HepG2 (cell line): ENCODE measurements around the gene SETD1A. TPM values are rescaled to one million over a fixed set of nuclear protein-coding genes. Genes with fewer than 3 reads are reported as not detected.

ENCODE experiments used
- CENPBD1 ChIP-seq: sonication (generic); formaldehyde crosslinking; IDR thresholded peaks from 2 replicates; pipeline ENCODE4 v1.8.0; 2022; ENCODE audit warnings: missing genetic modification reagents, low read depth, mild to moderate bottlenecking, borderline replicate concordance
- GABPA ChIP-seq, 2 experiments: IDR thresholded peaks; 2 replicates each; pipeline ENCODE4 v1.6.1; 2011 to 2016; ENCODE audit warnings: low read depth in 2 of 2, low read length in 1 of 2, missing biosample characterization in 1 of 2, missing genetic modification characterization in 1 of 2
- HDAC2 ChIP-seq: sonication (generic); formaldehyde crosslinking; IDR thresholded peaks from 2 replicates; pipeline ENCODE4 v1.4.0; 2020; ENCODE audit warnings: missing genetic modification reagents
- JDP2 ChIP-seq: sonication (generic); formaldehyde crosslinking; IDR thresholded peaks from 2 replicates; pipeline ENCODE4 v1.8.1; 2022; ENCODE audit warnings: missing genetic modification reagents, borderline replicate concordance
- KAT8 ChIP-seq: IDR thresholded peaks from 2 replicates; pipeline ENCODE4 v1.6.1; 2016; ENCODE audit warnings: missing genetic modification reagents, missing compliant biosample characterization
- NRL ChIP-seq: sonication (generic); formaldehyde crosslinking; IDR thresholded peaks from 2 replicates; pipeline ENCODE4 v1.5.0; 2020; ENCODE audit warnings: missing genetic modification reagents, mild to moderate bottlenecking, moderate library complexity, borderline replicate concordance
- RFX1 ChIP-seq: fragments of 450-650 bp; IDR thresholded peaks from 2 replicates; pipeline ENCODE4 v1.6.1; 2017
- SP2 ChIP-seq: sonication (generic); formaldehyde crosslinking; IDR thresholded peaks from 2 replicates; pipeline ENCODE4 v1.5.1; 2020; ENCODE audit warnings: mild to moderate bottlenecking, missing genetic modification reagents
- TBL1XR1 ChIP-seq: fragments of 150-350 bp; IDR thresholded peaks from 2 replicates; pipeline ENCODE4 v1.6.1; 2014; ENCODE audit warnings: borderline replicate concordance, low read length; ENCODE audit not compliant: partially characterized antibody
- TRIM24 ChIP-seq: sonication (generic); formaldehyde crosslinking; IDR thresholded peaks from 2 replicates; pipeline ENCODE4 v1.8.0; 2022; ENCODE audit warnings: mild to moderate bottlenecking, missing genetic modification reagents
- YEATS2 ChIP-seq: sonication (generic); formaldehyde crosslinking; IDR thresholded peaks from 2 replicates; pipeline ENCODE4 v1.4.0; 2020; ENCODE audit warnings: missing genetic modification reagents, borderline replicate concordance
- ZNF143 ChIP-seq: sonication (generic); formaldehyde crosslinking; IDR thresholded peaks from 2 replicates; pipeline ENCODE4 v1.4.0; 2020; ENCODE audit warnings: missing genetic modification reagents
- ZNF160 ChIP-seq: sonication (generic); formaldehyde crosslinking; IDR thresholded peaks from 2 replicates; pipeline ENCODE4 v1.8.0; 2022; ENCODE audit warnings: mild to moderate bottlenecking, inconsistent platforms, missing genetic modification reagents
- ZNF333 ChIP-seq: sonication (generic); formaldehyde crosslinking; IDR thresholded peaks from 2 replicates; pipeline ENCODE4 v1.4.0; 2020; ENCODE audit warnings: mild to moderate bottlenecking, missing genetic modification reagents, borderline replicate concordance
- ZNF564 ChIP-seq: sonication (generic); formaldehyde crosslinking; IDR thresholded peaks from 2 replicates; pipeline ENCODE4 v1.8.1; 2023; ENCODE audit warnings: mild to moderate bottlenecking, missing genetic modification reagents
- ZNF850 ChIP-seq: sonication (generic); formaldehyde crosslinking; conservative IDR thresholded peaks from 2 replicates; pipeline ENCODE4 v1.9.0; 2021; ENCODE audit warnings: mild to moderate bottlenecking, missing genetic modification reagents
- ZZZ3 ChIP-seq: sonication (generic); formaldehyde crosslinking; IDR thresholded peaks from 2 replicates; pipeline ENCODE4 v1.4.0; 2020; ENCODE audit warnings: missing genetic modification reagents, mild to moderate bottlenecking, borderline replicate concordance
- polyA plus RNA-seq, 8 experiments: library from polyadenylated mRNA; depleted of rRNA in 3 of 8; stranded (reverse) in 7 of 8; unstranded in 1 of 8; fragments of >200 nt; fragmentation: Illumina TruSeq in 4 of 8; extraction: Trizol in 4 of 8; gene quantifications; 2 replicates each; pipeline versions ENCODE4 v1.2.1 to v1.2.3, GENCODE V29; 2011 to 2016; ENCODE audit warnings: low read depth in 4 of 8, missing spikeins in 1 of 8, mixed read lengths in 1 of 8; ENCODE audit not compliant: insufficient read depth in 1 of 8
- total RNA-seq, 5 experiments: library from RNA; depleted of rRNA; stranded (reverse); fragments of >200 nt; fragmentation: Illumina TruSeq; extraction: Trizol; gene quantifications; 2 replicates each; pipeline ENCODE4 v1.2.3, GENCODE V29; 2016; ENCODE audit warnings: low read depth in 1 of 5
- TF ChIP-seq, protein P1 (sequence below): sonication (generic); formaldehyde crosslinking; IDR thresholded peaks from 2 replicates; pipeline ENCODE4 v1.4.0; 2020; ENCODE audit warnings: missing genetic modification reagents

SETD1A gene
- total and polyA plus RNA-seq, 2 of the 13 experiments (the other 11 are each of a cell fraction or from before 2014, with no cell fraction given), result 3.8 to 5.6 TPM

DNA sequence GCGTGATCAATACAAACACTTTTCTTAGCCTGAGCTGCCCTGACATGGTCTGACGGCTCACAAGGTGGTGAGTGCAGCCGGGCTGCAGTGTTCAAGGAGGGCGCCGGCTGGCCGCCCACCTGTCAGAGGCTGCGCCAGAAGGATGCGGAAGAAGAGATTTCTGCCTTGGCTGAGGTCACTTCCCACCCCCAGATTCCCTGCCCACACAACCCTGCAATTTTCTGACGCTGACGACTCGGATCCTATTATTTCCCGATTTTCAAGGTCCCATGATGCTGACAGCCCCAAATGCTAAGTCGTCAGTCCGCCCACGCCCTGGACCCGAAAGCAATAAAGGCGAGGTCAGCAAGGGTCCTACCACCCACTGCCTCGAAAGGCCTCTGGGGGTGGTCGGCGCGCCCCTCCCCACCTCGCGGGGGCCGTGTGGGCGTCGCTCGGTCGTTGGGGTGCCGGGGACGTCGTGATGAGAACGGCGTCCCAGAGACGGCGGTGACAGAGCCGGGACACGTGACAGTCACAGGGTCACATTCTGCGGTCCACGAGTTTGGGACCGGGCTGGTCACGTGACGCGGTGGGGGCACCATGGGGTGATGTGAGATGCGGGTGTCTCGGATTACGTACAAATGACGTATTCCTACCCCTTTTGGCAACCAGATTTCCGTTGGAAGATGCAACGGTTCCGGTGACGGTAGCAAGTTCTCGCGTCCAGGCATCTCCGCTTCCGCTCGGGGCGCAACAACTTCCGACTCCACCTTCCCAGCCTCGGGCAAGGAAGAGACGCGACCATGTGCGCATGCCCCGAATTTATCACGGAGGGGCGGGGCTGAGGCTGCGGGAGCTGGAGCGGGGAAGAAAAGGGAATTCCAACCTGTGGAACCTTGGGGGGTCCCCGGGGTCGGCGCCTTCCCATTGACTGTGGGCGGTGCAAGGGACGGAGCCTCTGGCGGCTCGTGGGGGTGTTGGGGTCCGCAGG is 75.5 kb downstream of the SETD1A start, which contains the start of gene STX4 (continued):
- TF ChIP-seq, protein P1, sequence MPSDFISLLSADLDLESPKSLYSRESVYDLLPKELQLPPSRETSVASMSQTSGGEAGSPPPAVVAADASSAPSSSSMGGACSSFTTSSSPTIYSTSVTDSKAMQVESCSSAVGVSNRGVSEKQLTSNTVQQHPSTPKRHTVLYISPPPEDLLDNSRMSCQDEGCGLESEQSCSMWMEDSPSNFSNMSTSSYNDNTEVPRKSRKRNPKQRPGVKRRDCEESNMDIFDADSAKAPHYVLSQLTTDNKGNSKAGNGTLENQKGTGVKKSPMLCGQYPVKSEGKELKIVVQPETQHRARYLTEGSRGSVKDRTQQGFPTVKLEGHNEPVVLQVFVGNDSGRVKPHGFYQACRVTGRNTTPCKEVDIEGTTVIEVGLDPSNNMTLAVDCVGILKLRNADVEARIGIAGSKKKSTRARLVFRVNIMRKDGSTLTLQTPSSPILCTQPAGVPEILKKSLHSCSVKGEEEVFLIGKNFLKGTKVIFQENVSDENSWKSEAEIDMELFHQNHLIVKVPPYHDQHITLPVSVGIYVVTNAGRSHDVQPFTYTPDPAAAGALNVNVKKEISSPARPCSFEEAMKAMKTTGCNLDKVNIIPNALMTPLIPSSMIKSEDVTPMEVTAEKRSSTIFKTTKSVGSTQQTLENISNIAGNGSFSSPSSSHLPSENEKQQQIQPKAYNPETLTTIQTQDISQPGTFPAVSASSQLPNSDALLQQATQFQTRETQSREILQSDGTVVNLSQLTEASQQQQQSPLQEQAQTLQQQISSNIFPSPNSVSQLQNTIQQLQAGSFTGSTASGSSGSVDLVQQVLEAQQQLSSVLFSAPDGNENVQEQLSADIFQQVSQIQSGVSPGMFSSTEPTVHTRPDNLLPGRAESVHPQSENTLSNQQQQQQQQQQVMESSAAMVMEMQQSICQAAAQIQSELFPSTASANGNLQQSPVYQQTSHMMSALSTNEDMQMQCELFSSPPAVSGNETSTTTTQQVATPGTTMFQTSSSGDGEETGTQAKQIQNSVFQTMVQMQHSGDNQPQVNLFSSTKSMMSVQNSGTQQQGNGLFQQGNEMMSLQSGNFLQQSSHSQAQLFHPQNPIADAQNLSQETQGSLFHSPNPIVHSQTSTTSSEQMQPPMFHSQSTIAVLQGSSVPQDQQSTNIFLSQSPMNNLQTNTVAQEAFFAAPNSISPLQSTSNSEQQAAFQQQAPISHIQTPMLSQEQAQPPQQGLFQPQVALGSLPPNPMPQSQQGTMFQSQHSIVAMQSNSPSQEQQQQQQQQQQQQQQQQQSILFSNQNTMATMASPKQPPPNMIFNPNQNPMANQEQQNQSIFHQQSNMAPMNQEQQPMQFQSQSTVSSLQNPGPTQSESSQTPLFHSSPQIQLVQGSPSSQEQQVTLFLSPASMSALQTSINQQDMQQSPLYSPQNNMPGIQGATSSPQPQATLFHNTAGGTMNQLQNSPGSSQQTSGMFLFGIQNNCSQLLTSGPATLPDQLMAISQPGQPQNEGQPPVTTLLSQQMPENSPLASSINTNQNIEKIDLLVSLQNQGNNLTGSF (CRISPR knock-in tag), result no peak
- TF ChIP-seq CENPBD1 (CRISPR knock-in tag), result no peak
- peak; percentile 71; the same call in 1 of the 2 replicates for TF ChIP-seq NRL (CRISPR knock-in tag)
- peak; percentile 81; the same call in 1 of the 2 replicates for TF ChIP-seq ZNF160
- TF ChIP-seq RFX1, result no peak
- TF ChIP-seq HDAC2, result peak; percentile 88
- TF ChIP-seq SP2 (CRISPR knock-in tag), result peak; percentile 60; the same call in 1 of the 2 replicates
- no peak; the same call in 1 of the 2 replicates for TF ChIP-seq ZNF564 (CRISPR knock-in tag)
- TF ChIP-seq YEATS2, result peak; percentile 73; the same call in 1 of the 2 replicates
- peak; percentile 80 for TF ChIP-seq ZNF143 (CRISPR knock-in tag)
- peak; percentile 99 for TF ChIP-seq GABPA (IDR thresholded peaks at IDR 0.05; ENCODE audit: low read depth, low read length)
- peak; percentile 99 for TF ChIP-seq GABPA (CRISPR knock-in tag; IDR thresholded peaks at IDR 0.05; ENCODE audit: low read depth)
- peak; percentile 94 for TF ChIP-seq KAT8
- TF ChIP-seq ZNF333 (CRISPR knock-in tag), result no peak; the same call in 1 of the 2 replicates
- TF ChIP-seq TBL1XR1, result no peak
- no peak for TF ChIP-seq ZNF850 (CRISPR knock-in tag)
- TF ChIP-seq JDP2 (CRISPR knock-in tag), result no peak
- no peak; the same call in none of the 2 replicates for TF ChIP-seq ZZZ3 (CRISPR knock-in tag)
- TF ChIP-seq TRIM24 (CRISPR knock-in tag), result no peak
